ENCODE measurements around the gene LTBP3.
A peak's percentile ranks its signal among the peaks of the same experiment; 100 is the strongest.

The LTBP3 gene

DNA sequence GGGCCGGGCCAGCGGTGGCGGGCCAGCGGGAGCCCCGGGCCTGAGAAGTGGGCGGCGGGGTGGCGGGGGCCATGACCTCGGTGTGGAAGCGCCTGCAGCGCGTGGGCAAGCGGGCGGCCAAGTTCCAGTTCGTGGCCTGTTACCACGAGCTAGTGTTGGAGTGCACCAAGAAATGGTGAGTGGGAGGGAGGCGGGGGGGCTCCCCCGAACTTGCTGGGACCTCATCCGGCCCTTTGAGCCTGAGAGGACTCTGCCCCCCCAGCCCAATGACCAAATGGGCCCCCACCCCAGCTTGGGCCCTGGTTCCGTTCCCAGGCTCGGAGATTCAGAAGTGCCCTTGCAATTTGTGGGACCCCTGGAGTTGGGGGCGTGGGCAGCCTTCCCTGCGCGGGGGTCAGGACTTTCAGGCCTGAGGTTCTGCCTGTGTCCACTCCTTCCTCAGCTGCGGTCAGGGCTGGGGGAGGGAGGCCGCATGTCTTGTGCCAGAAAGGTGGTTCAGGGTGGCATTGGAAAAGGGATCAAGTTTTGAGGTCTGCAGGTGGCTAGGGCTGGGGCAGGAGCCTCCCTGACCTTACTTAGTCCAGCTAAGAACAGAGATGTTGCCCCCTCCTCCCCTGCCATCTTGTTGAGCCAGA, 18.2 kb upstream of the LTBP3 start:
- Histone ChIP-seq H3K9ac (ENCODE audit: low read depth, low read length) (no peak overlapping the region), H3K27ac (ENCODE audit: low read depth, low read length) (no peak overlapping the region), H3K36me3 (ENCODE audit: control insufficient read depth, insufficient read depth, low read length) (0 out of 2 replicates have a peak, but pooled peaks cover 2% of the 10 kb centered on the region), H3K9me3 (ENCODE audit: control insufficient read depth, insufficient read depth, low read length) (no peaks in the 10 kb centered on the region), H3K27me3 (ENCODE audit: control insufficient read depth, insufficient read depth, low read length) (peaks cover 43% of the 10 kb centered on the region), H3K4me1 (ENCODE audit: control insufficient read depth, insufficient read depth, low read length) (peaks cover 12% of the 10 kb centered on the region), H3K4me3 (ENCODE audit: low read depth, low read length) (peak overlapping the region; percentile 48; the same call in 1 of the 2 replicates)

DNA sequence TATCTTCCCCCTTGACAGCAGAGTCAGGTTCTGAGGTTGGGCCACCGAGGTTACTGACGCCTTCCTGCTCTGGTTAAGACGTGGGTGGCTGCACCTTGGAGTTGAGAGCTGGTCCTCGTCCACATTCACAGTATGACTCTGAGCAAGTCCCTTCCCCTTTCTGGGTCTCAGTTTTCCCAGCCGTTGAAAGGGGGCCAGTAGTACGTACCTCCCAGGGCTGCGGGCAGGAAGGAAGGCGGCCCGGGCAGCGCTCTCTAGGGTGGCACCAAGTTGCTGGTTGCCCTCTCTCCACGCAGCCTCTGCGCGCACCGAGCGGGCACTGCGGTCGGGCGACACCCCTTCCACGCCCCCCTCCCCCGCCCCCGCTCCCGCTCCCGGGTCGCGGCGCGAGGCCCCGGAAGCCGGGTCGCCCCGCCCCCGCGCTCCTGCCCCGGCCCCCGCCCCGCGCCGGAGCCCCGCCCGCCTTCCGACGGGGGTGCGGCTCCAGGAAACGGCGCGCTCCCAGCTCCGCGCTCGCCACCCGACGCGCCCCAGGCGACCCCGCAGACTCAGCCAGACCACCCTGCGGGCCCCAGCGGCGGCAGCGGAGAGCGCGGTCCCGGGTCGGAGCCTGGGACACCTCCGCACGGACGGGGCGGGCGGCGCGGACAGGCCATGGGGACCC, 17.5 kb upstream of the LTBP3 start, which contains the start of gene EHBP1L1:
Gene EHBP1L1, plus strand, starts transcription at position 486 of the 664 bp plus-strand sequence. CDS start 250 bp downstream, outside the sequence.
- peaks cover 16% of the 10 kb centered on the region for H3K4me1 ChIP-seq (ENCODE audit: control insufficient read depth, insufficient read depth, low read length)

DNA sequence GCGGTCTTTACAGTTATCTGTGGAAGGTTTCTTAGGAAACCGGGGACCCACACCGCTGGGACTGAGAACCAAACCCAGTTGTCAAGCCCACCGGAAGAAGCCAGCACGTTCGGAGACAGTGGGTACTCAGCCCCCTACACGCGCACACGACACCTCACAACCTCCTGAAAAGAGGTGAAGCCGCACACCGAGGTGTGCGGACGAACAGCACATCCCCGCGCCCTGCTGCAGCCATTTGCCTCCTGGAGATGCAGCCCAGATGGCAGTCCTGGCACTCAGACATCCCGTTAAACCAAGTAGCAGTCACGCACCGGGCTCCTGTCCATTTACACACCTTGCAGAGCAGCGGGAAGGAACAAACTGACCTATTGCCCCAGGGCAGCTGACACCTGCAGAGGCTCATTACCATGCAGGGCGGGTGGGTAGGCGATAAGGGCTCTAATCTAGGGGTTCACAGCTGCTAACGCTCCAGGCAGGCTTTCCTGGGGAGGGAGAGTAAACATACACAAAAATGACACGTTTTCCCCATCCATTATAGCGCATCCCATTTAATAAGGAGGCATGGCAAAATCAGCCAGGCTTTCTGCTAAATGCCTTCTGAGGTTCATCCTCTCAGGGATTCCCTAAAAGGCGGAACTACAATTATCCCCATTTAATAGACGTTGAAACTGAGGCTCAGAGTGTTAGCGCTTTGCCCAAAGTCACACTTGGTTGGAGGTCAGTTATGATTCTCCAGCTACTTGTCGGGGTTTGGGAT, 16.8 kb upstream of the LTBP3 start:
- no peak overlapping the region for H3K27ac ChIP-seq (ENCODE audit: low read depth, low read length)
- H3K4me1 ChIP-seq (ENCODE audit: control insufficient read depth, insufficient read depth, low read length) = peaks cover 16% of the 10 kb centered on the region
- no peaks in the 10 kb centered on the region for H3K9me3 ChIP-seq (ENCODE audit: control insufficient read depth, insufficient read depth, low read length)
- peaks cover 43% of the 10 kb centered on the region for H3K27me3 ChIP-seq (ENCODE audit: control insufficient read depth, insufficient read depth, low read length)
- H3K9ac ChIP-seq (ENCODE audit: low read depth, low read length) = no peak overlapping the region
- 0 out of 2 replicates have a peak, but pooled peaks cover 2% of the 10 kb centered on the region for H3K36me3 ChIP-seq (ENCODE audit: control insufficient read depth, insufficient read depth, low read length)
- peak overlapping the region; percentile 56 for H3K4me3 ChIP-seq (ENCODE audit: low read depth, low read length)

More for the DNA sequence above, 17.5 kb upstream of the LTBP3 start, which contains the start of gene EHBP1L1:
- H3K27ac ChIP-seq (ENCODE audit: low read depth, low read length) = no peak within 1 kb of the TSS
- H3K27me3 ChIP-seq (ENCODE audit: control insufficient read depth, insufficient read depth, low read length) = peaks cover 43% of the 10 kb centered on the region
- no peak within 1 kb of the TSS for H3K9ac ChIP-seq (ENCODE audit: low read depth, low read length)
- no peaks in the 10 kb centered on the region for H3K9me3 ChIP-seq (ENCODE audit: control insufficient read depth, insufficient read depth, low read length)
- H3K4me3 ChIP-seq (ENCODE audit: low read depth, low read length) = peak within 1 kb of the TSS; percentile 56
- 0 out of 2 replicates have a peak, but pooled peaks cover 2% of the 10 kb centered on the region for H3K36me3 ChIP-seq (ENCODE audit: control insufficient read depth, insufficient read depth, low read length)

DNA sequence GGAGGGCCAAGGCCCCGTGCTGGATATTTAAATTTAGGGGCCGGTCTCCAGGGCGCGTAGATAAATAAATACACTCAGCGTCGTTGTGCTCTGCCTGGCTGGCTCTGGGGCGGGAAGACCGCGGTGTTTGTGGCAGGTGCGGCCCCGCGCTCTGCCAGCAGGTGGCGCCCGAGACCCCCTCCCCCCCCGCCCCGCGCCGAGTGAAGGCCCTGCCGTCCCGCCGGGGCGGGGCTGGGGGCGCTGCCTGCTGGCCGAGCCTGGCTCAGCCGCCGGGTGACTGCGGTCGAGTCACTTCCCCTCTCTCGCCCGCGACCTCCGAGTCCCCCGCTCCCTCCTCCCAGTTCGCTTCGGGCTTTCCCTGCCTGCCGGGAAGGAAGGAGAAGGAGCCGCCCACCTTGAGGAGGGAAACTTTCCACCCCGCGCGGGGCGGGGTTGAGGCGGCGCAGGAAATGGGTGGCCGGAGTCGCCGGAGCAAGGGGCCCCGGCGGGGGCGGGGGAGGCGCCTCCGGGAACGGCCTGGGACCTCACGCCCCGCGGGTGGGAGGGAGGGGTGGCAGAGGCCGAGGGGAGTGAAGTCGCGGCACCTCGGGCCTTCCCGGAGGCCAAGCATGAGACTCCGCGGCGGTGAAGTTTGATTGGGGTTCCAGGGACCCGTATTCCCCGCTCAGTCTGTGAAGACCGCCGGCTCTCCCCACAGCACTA, 16.1 kb upstream of the LTBP3 start:
- Histone ChIP-seq H3K4me1 (ENCODE audit: control insufficient read depth, insufficient read depth, low read length) (peaks cover 18% of the 10 kb centered on the region), H3K27me3 (ENCODE audit: control insufficient read depth, insufficient read depth, low read length) (peaks cover 39% of the 10 kb centered on the region), H3K9ac (ENCODE audit: low read depth, low read length) (no peak overlapping the region), H3K4me3 (ENCODE audit: low read depth, low read length) (peak overlapping the region; percentile 56), H3K27ac (ENCODE audit: low read depth, low read length) (peak overlapping the region; percentile 25), H3K36me3 (ENCODE audit: control insufficient read depth, insufficient read depth, low read length) (0 out of 2 replicates have a peak, but pooled peaks cover 2% of the 10 kb centered on the region), H3K9me3 (ENCODE audit: control insufficient read depth, insufficient read depth, low read length) (no peaks in the 10 kb centered on the region)

DNA sequence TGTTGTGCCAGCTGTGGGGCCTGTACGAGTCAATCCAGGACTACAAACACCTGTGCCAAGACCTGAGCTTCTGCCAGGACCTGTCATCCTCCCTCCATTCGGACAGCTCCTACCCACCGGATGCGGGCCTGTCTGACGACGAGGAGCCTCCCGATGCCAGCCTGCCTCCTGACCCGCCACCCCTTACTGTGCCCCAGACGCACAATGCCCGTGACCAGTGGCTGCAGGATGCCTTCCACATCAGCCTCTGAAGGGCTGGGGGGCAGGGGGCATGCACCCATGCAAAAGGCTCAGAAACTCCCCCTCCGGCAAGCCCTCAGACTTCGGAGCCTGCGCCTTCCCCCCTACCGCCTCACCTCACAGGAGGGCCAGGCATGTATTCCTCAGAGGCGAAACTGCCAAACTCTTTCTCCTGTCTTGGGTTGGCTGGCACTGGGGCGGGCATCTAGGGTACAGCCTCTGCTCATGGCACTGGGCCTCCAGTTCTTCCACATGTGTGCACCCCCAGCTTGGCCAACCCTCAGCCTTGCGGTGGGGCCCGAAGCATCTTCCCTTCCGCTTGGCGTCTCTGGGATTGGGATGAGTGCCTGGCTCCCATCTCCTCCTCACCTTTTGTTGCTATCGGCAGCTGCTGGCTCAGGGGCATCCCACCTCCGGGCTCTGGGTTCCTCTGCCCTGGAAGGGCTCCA, 15.4 kb upstream of the LTBP3 start:
- Histone ChIP-seq H3K4me3 (ENCODE audit: low read depth, low read length) (no peak overlapping the region), H3K27ac (ENCODE audit: low read depth, low read length) (peak overlapping the region; percentile 11), H3K9ac (ENCODE audit: low read depth, low read length) (no peak overlapping the region), H3K9me3 (ENCODE audit: control insufficient read depth, insufficient read depth, low read length) (no peaks in the 10 kb centered on the region), H3K4me1 (ENCODE audit: control insufficient read depth, insufficient read depth, low read length) (peaks cover 24% of the 10 kb centered on the region), H3K36me3 (ENCODE audit: control insufficient read depth, insufficient read depth, low read length) (0 out of 2 replicates have a peak, but pooled peaks cover 2% of the 10 kb centered on the region), H3K27me3 (ENCODE audit: control insufficient read depth, insufficient read depth, low read length) (peaks cover 37% of the 10 kb centered on the region)

- H3K9ac ChIP-seq (ENCODE audit: low read depth, low read length) = no peak within 1 kb of the TSS
- peak within 1 kb of the TSS; percentile 84 for H3K4me3 ChIP-seq (ENCODE audit: low read depth, low read length)
- H3K9me3 ChIP-seq (ENCODE audit: control insufficient read depth, insufficient read depth, low read length) = no peaks in the 10 kb centered on the region
- no peak within 1 kb of the TSS for H3K27ac ChIP-seq (ENCODE audit: low read depth, low read length)
- 0 out of 2 replicates have a peak, but pooled peaks cover 2% of the 10 kb centered on the region for H3K36me3 ChIP-seq (ENCODE audit: control insufficient read depth, insufficient read depth, low read length)
- H3K4me1 ChIP-seq (ENCODE audit: control insufficient read depth, insufficient read depth, low read length) = peaks cover 24% of the 10 kb centered on the region
- peaks cover 28% of the 10 kb centered on the region for H3K27me3 ChIP-seq (ENCODE audit: control insufficient read depth, insufficient read depth, low read length)
Measured at GRCh38 chr11:65572356-65573051, 14.3 kb upstream of the LTBP3 start, which contains the start of gene FAM89B. FAM89B (plus strand) TSS chr11:65572538; CDS start chr11:65572670, 132 bp downstream.

GRCh38 chr11:65571940-65572339, 13.8 kb upstream of the LTBP3 start:
- H3K27ac ChIP-seq (ENCODE audit: low read depth, low read length) = no peak overlapping the region

GRCh38 chr11:65571420-65571819, 13.3 kb upstream of the LTBP3 start:
- H3K9me3 ChIP-seq (ENCODE audit: control insufficient read depth, insufficient read depth, low read length) = no peaks in the 10 kb centered on the region
- peaks cover 24% of the 10 kb centered on the region for H3K4me1 ChIP-seq (ENCODE audit: control insufficient read depth, insufficient read depth, low read length)
- H3K27ac ChIP-seq (ENCODE audit: low read depth, low read length) = no peak overlapping the region
- 0 out of 2 replicates have a peak, but pooled peaks cover 2% of the 10 kb centered on the region for H3K36me3 ChIP-seq (ENCODE audit: control insufficient read depth, insufficient read depth, low read length)
- peaks cover 17% of the 10 kb centered on the region for H3K27me3 ChIP-seq (ENCODE audit: control insufficient read depth, insufficient read depth, low read length)
- H3K4me3 ChIP-seq (ENCODE audit: low read depth, low read length) = peak overlapping the region; percentile 84
- H3K9ac ChIP-seq (ENCODE audit: low read depth, low read length) = no peak overlapping the region

More at GRCh38 chr11:65571940-65572339, 13.8 kb upstream of the LTBP3 start:
- no peaks in the 10 kb centered on the region for H3K9me3 ChIP-seq (ENCODE audit: control insufficient read depth, insufficient read depth, low read length)
- no peak overlapping the region for H3K9ac ChIP-seq (ENCODE audit: low read depth, low read length)
- H3K36me3 ChIP-seq (ENCODE audit: control insufficient read depth, insufficient read depth, low read length) = 0 out of 2 replicates have a peak, but pooled peaks cover 2% of the 10 kb centered on the region
- H3K4me1 ChIP-seq (ENCODE audit: control insufficient read depth, insufficient read depth, low read length) = peaks cover 24% of the 10 kb centered on the region
- H3K4me3 ChIP-seq (ENCODE audit: low read depth, low read length) = peak overlapping the region; percentile 60
- peaks cover 22% of the 10 kb centered on the region for H3K27me3 ChIP-seq (ENCODE audit: control insufficient read depth, insufficient read depth, low read length)

- Histone ChIP-seq H3K4me1 (ENCODE audit: control insufficient read depth, insufficient read depth, low read length) (peaks cover 21% of the 10 kb centered on the region), H3K9me3 (ENCODE audit: control insufficient read depth, insufficient read depth, low read length) (no peaks in the 10 kb centered on the region), H3K9ac (ENCODE audit: low read depth, low read length) (peak within 1 kb of the TSS; percentile 32; the same call in 1 of the 2 replicates), H3K27ac (ENCODE audit: low read depth, low read length) (peak within 1 kb of the TSS; percentile 85), H3K27me3 (ENCODE audit: control insufficient read depth, insufficient read depth, low read length) (peaks cover 7% of the 10 kb centered on the region), H3K36me3 (ENCODE audit: control insufficient read depth, insufficient read depth, low read length) (0 out of 2 replicates have a peak, but pooled peaks cover 2% of the 10 kb centered on the region), H3K4me3 (ENCODE audit: low read depth, low read length) (peak within 1 kb of the TSS; percentile 84)
Measured at GRCh38 chr11:65569973-65570918, 12.1 kb upstream of the LTBP3 start, which contains the start of gene ZNRD2. ZNRD2 (plus strand) TSS chr11:65570477; CDS start chr11:65570492, 15 bp downstream.
